AG09319 (cell line): ENCODE data around the gene HIVEP2.

Experiments
- DNase-seq: peaks from one replicate; pipeline ENCODE4 v3.0.0-alpha.2; 2010; ENCODE audit warnings: low read depth; ENCODE audit errors: extremely low read depth
- TF ChIP-seq, protein P1 (sequence below): IDR thresholded peaks from 2 replicates; pipeline ENCODE4 v1.5.1; 2011; ENCODE audit warnings: low read depth, mild to moderate bottlenecking, inconsistent platforms, low read length, moderate library complexity

Gene HIVEP2

DNA sequence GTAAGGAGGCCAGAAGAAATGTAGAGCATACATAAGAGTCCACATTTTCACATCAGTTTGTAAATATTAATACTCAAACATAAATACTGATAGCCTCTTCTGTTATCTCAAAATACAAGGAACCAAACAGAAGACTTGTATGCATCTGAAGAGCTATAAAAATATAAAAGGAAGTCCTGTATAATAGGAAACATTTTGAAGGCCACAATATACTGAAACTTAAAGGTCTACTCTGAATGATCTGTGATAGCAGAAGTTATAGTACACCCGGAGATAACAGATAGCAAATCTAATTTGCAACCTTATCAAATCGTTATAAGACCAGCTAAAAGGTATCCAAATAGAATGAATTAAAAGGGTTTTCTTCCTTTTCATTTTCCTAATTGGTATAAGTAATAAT, 111.2 kb downstream of the HIVEP2 start:
- no peak for DNase-seq
- TF ChIP-seq, protein P1, sequence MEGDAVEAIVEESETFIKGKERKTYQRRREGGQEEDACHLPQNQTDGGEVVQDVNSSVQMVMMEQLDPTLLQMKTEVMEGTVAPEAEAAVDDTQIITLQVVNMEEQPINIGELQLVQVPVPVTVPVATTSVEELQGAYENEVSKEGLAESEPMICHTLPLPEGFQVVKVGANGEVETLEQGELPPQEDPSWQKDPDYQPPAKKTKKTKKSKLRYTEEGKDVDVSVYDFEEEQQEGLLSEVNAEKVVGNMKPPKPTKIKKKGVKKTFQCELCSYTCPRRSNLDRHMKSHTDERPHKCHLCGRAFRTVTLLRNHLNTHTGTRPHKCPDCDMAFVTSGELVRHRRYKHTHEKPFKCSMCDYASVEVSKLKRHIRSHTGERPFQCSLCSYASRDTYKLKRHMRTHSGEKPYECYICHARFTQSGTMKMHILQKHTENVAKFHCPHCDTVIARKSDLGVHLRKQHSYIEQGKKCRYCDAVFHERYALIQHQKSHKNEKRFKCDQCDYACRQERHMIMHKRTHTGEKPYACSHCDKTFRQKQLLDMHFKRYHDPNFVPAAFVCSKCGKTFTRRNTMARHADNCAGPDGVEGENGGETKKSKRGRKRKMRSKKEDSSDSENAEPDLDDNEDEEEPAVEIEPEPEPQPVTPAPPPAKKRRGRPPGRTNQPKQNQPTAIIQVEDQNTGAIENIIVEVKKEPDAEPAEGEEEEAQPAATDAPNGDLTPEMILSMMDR: no peak

DNA sequence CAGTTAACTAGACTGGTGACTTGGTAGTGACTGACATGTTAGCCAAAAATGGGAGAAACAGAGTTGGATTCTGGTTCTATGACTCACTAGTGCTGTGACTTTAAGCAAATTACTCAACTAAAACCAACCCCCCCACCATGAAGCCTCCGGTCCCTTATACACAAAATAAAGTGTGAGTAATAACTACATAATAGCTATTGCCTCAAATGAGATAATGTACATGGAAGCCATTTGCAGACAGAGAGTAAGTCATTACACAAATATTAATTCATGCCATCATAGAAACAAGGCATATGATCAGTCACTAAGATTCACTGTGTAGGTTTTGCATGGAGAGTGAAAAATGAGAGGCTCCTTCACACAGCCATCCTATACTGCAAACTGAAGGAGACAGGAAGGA, 111.9 kb downstream of the HIVEP2 start:
- TF ChIP-seq, protein P1: no peak
- no peak for DNase-seq

DNA sequence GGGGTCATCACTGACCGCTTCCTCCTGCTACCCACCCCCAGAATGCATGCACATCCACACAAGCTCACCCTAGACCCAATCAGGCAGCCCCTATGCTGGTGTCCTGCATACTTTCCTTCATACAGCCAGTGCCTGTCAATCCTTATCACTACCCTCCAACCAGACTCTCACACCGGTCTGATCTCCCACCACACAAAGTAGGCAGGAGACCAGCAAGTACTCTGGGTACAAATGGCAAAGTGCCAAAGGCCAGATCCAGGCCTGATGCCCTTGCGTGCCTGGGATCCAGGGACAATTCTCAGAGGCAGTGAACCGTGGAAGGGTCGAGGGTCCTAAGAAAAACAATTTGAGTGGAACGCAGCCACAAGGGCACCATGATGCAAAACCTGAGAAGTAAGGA, 114.2 kb downstream of the HIVEP2 start:
- DNase-seq: no peak
- TF ChIP-seq, protein P1: no peak

DNA sequence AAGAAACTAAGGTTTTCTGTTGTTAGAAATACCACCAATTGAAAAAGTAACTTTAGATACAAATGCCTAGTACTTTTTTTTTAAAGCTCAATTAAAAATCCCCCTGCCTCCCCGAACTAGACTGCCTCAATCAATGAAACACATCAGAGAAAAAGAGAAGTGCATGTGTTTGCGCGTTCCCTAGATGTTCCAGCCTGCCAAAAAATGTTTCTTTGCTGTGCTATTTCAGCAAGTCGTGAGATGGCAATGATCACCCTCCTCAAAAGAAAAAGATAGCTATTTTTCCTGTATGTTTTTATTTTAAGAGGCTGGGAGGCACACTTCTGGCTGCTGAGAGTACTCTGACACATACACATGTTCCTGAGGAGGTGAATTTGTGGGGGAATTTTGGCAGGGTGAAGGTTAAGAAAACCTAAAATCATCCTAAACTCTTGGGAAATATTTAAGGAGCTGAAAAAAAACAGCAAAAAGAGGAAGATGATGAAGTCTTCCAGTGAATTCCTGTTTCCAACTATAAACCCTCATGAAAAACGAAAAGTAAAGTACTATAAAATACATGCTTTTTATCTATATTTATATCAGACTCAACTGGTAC, 114.8 kb downstream of the HIVEP2 start:
- DNase-seq: no peak
- TF ChIP-seq, protein P1: no peak

DNA sequence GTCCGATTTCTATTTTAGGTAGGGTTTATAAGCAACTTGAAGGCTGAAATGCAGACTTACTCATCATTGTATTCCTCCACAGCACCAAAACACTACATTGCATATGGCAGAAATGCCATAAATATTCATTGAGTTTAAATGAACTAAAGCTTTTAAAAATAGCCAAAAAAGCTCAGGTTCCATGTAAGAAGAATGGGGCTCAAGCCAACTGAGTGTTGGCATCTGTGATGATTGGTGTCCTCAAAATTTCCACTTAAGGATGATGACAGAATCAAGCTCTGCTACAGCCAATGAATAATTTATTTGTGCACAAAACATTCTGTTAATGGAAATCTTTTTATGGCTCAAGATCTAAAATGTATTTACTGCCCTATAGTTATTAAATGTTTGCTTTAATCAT, 115.4 kb downstream of the HIVEP2 start:
- no peak for DNase-seq
- TF ChIP-seq, protein P1: no peak

DNA sequence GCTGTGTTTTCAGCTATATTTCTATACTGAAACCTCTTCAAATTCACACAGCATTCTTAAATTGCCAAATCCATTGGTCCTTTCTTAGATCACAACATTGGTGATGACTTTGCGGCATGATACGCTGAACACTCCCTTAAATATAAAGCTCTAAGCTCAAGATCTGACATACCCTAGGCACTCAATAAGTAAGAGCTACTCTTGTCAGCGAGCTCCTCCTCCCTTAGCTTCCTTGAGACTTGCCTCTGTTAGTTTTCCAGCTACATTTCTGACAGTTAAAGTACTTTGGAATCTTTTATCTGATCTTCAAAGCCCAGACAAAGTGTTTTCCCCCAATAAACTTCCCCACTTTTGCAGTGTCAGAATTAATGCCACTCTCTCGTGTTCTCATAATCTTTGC, 117.0 kb downstream of the HIVEP2 start:
- DNase-seq: no peak
- TF ChIP-seq, protein P1: no peak

DNA sequence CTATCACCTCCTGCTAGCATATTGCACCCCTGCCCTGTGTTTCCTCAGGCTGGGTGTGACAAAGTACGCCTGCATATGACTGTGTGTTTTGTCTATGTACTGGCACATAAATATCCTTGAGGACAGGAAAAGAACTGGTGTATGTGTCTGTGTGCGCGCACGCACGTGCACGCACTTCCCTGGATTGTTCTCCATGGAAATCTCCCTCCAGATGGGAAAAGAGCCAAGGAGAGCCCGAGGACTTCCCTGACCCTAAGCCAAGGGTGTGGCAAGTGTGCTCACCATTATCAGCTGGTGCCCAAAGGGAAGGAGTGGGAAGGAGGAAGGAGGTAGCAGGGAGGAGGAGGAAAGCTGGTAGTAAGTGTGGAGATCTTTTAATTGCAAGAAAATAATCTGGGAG, 117.6 kb downstream of the HIVEP2 start:
- TF ChIP-seq, protein P1: no peak
- DNase-seq: no peak
